Prostate gland (tissue), 2 donors: Measurements from ENCODE around the gene PLEKHH1.
"Not testable (repeated sequence)": the region's sequence is repeated elsewhere in the genome, so short reads cannot be mapped to it uniquely, and the experiment has no call there.

Experiments
- CTCF ChIP-seq, 4 experiments: fragments of 200-600 bp in 2 of 4; fragments of 450-650 bp in 2 of 4; sonication (generic) in 2 of 4; IDR thresholded peaks; 1 replicate in 3 of 4; 2 replicates in 1 of 4; pipeline ENCODE4 v1.5.1; 2016 to 2019; ENCODE audit warnings: antibody characterized with exemption in 4 of 4, mild to moderate bottlenecking in 2 of 4, moderate library complexity in 2 of 4
- POLR2A ChIP-seq: fragments of 450-650 bp; IDR thresholded peaks from one replicate; pipeline ENCODE4 v1.6.1; 2016; ENCODE audit warnings: antibody characterized with exemption, mild to moderate bottlenecking
- POLR2AphosphoS5 ChIP-seq: sonication (generic); formaldehyde crosslinking; IDR thresholded peaks from one replicate; pipeline ENCODE4 v1.6.1; 2017; ENCODE audit warnings: antibody characterized with exemption

- not testable (repeated sequence) for TF ChIP-seq CTCF (IDR thresholded peaks at IDR 0.05); POLR2AphosphoS5; POLR2A
Observed at GRCh38 chr14:67600562-67600974, 67.5 kb downstream of the PLEKHH1 start.
